Neural cell (in vitro differentiated cells): Measurements from ENCODE around the gene PBX3.

ENCODE experiments used
- CTCF ChIP-seq: fragments of 450-650 bp; IDR thresholded peaks from 2 replicates; pipeline ENCODE4 v1.5.1; 2014; ENCODE audit warnings: antibody characterized with exemption, mild to moderate bottlenecking, moderate library complexity; ENCODE audit not compliant: poor library complexity, severe bottlenecking
- EP300 ChIP-seq: fragments of 450-650 bp; conservative IDR thresholded peaks from 2 replicates; pipeline ENCODE4 v1.6.1; 2014; ENCODE audit warnings: antibody characterized with exemption, mild to moderate bottlenecking, moderate library complexity; ENCODE audit not compliant: poor library complexity, severe bottlenecking
- EZH2 ChIP-seq: fragments of 200-600, 300-800 bp; shearing (Covaris generic), sonication (generic); IDR thresholded peaks from 2 replicates; pipeline ENCODE4 v1.6.1; 2014; ENCODE audit warnings: antibody characterized with exemption, low read length, borderline replicate concordance, mild to moderate bottlenecking; ENCODE audit not compliant: insufficient read depth, poor library complexity, severe bottlenecking
- POLR2AphosphoS5 ChIP-seq: IDR thresholded peaks from 2 replicates; pipeline ENCODE4 v1.6.1; 2012
- RAD21 ChIP-seq: fragments of 450-650 bp; conservative IDR thresholded peaks from 2 replicates; pipeline ENCODE4 v1.6.1; 2014; ENCODE audit warnings: antibody characterized with exemption, mild to moderate bottlenecking, moderate library complexity
- SMC3 ChIP-seq: fragments of 450-650 bp; conservative IDR thresholded peaks from 2 replicates; pipeline ENCODE4 v1.6.1; 2014; ENCODE audit warnings: antibody characterized with exemption, mild to moderate bottlenecking, moderate library complexity; ENCODE audit not compliant: poor library complexity

GRCh38 chr9:125730168-125730567 is 17.0 kb upstream of the PBX3 start:
- TF ChIP-seq CTCF (no peak), SMC3 (no peak), EP300 (no peak), EZH2 (no peak), POLR2AphosphoS5 (no peak), RAD21 (no peak)
